OCI-LY1 (cell line): ENCODE results near the gene IL7R.

Source experiments
- CTCF ChIP-seq: fragments of 200-600 bp; sonication (generic), shearing (Covaris generic); IDR thresholded peaks from 2 replicates; pipeline ENCODE4 v1.5.1; 2017; ENCODE audit warnings: mild to moderate bottlenecking, antibody characterized with exemption, low read length, moderate library complexity, mixed read lengths
- EZH2 ChIP-seq: fragments of 200-600 bp; sonication (generic), shearing (Covaris generic); IDR thresholded peaks from 2 replicates; pipeline ENCODE4 v1.8.0; 2017; ENCODE audit warnings: borderline replicate concordance, mixed run types, mild to moderate bottlenecking, antibody characterized with exemption, low read length, moderate library complexity, mixed read lengths

- no peak for TF ChIP-seq EZH2
- no peak for TF ChIP-seq CTCF
Observed at GRCh38 chr5:35870605-35871004, 13.9 kb downstream of the IL7R start.
